ENCODE data around the gene SOX6.
"Not testable (repeated sequence)": the region's sequence is repeated elsewhere in the genome, so short reads cannot be mapped to it uniquely, and the experiment has no call there.

SOX6 gene

GRCh38 chr11:16356057-16356760 is at the start of gene SOX6:
Gene SOX6 (minus strand): TSS chr11:16356546. CDS start chr11:16341248, 15,298 bp downstream.
- FAIRE-seq = peak; percentile 21

GRCh38 chr11:16404781-16405285 is 48.5 kb upstream of the SOX6 start:
- FAIRE-seq = peak; percentile 95

GRCh38 chr11:16403851-16404250 is 47.5 kb upstream of the SOX6 start:
- peak; percentile 60 for FAIRE-seq

- no peak for FAIRE-seq
These were observed 47.1 kb upstream of the SOX6 start for GRCh38 chr11:16403448-16403803.

- FAIRE-seq = peak; percentile 69
These were observed 46.5 kb upstream of the SOX6 start for GRCh38 chr11:16402654-16403447.

- FAIRE-seq = peak; percentile 85
These were observed 41.0 kb upstream of the SOX6 start for GRCh38 chr11:16397390-16397789.

- peak; percentile 94 for FAIRE-seq
These were observed 39.3 kb upstream of the SOX6 start for GRCh38 chr11:16395601-16396000.

- no peak for FAIRE-seq
These were observed 38.6 kb upstream of the SOX6 start for GRCh38 chr11:16394947-16395346.

- FAIRE-seq = no peak
These were observed 37.0 kb upstream of the SOX6 start for GRCh38 chr11:16393340-16393739.

- FAIRE-seq = no peak
These were observed 36.3 kb upstream of the SOX6 start for GRCh38 chr11:16392616-16393015.

- not testable (repeated sequence) for FAIRE-seq
These were observed 34.5 kb upstream of the SOX6 start for GRCh38 chr11:16390826-16391225.

- peak; percentile 82 for FAIRE-seq
These were observed 28.8 kb upstream of the SOX6 start for GRCh38 chr11:16385099-16385498.

- peak; percentile 53 for FAIRE-seq
These were observed 26.5 kb upstream of the SOX6 start for GRCh38 chr11:16382638-16383380.

GRCh38 chr11:16382186-16382585 is 25.8 kb upstream of the SOX6 start:
- FAIRE-seq = no peak

- no peak for FAIRE-seq
These were observed 24.7 kb upstream of the SOX6 start for GRCh38 chr11:16380941-16381568.

- FAIRE-seq = no peak
These were observed 22.6 kb upstream of the SOX6 start for GRCh38 chr11:16378906-16379305.

GRCh38 chr11:16377746-16378145 is 21.4 kb upstream of the SOX6 start:
- FAIRE-seq = peak; percentile 64

- FAIRE-seq = not testable (repeated sequence)
These were observed 19.3 kb upstream of the SOX6 start for GRCh38 chr11:16375664-16376063.

GRCh38 chr11:16373768-16374167 is 17.4 kb upstream of the SOX6 start:
- no peak for FAIRE-seq

GRCh38 chr11:16372355-16372754 is 16.0 kb upstream of the SOX6 start:
- FAIRE-seq = no peak

GRCh38 chr11:16367252-16367651 is 10.9 kb upstream of the SOX6 start:
- no peak for FAIRE-seq

GRCh38 chr11:16365581-16366228 is 9.4 kb upstream of the SOX6 start:
- peak; percentile 73 for FAIRE-seq
